Stomach (tissue), 9 donors: ENCODE measurements around the gene VWF. TPM values are rescaled to one million over a fixed set of nuclear protein-coding genes. Genes with fewer than 3 reads are reported as not detected.

Experiments used
- DNase-seq, 2 donors: peaks; one replicate each; pipeline versions ENCODE4 v3.0.0 to v3.0.0-alpha.2; 2013 to 2019
- H3K27ac ChIP-seq, 5 donors: fragments of 200-600 bp in 4 of 5; sonication (generic) in 4 of 5; one replicate each; pipeline ENCODE4 v1.5.1; 2013 to 2019; ENCODE audit warnings: mild to moderate bottlenecking in 1 of 5, moderate library complexity in 1 of 5
- H3K27me3 ChIP-seq, 3 donors: fragments of 200-600 bp; sonication (generic); one replicate each; pipeline ENCODE4 v1.5.1; 2017 to 2019; ENCODE audit warnings: mixed run types in 1 of 3
- H3K36me3 ChIP-seq, 4 donors: fragments of 200-600 bp; sonication (generic); 1 replicate in 3 of 4; 2 replicates in 1 of 4; pipeline ENCODE4 v1.5.1; 2016 to 2019
- H3K4me1 ChIP-seq, 4 donors: fragments of 200-600 bp; sonication (generic); one replicate each; pipeline ENCODE4 v1.5.1; 2016 to 2019
- H3K4me3 ChIP-seq, 4 donors: fragments of 200-600 bp; sonication (generic) in 3 of 4; one replicate each; pipeline ENCODE4 v1.5.1; 2016 to 2019; ENCODE audit warnings: mild to moderate bottlenecking in 1 of 4
- H3K9me3 ChIP-seq, 4 donors: fragments of 200-600 bp; sonication (generic); one replicate each; pipeline ENCODE4 v1.5.1; 2016 to 2019
- EP300 ChIP-seq: sonication (generic); formaldehyde crosslinking; IDR thresholded peaks from one replicate; pipeline ENCODE4 v1.6.1; 2017; ENCODE audit warnings: antibody characterized with exemption
- POLR2A ChIP-seq, 4 donors: fragments of 450-650 bp; IDR thresholded peaks; one replicate each; pipeline ENCODE4 v1.6.1; 2016; ENCODE audit warnings: antibody characterized with exemption in 4 of 4, control low read depth in 2 of 4, mild to moderate bottlenecking in 1 of 4, moderate library complexity in 1 of 4
- POLR2AphosphoS5 ChIP-seq, 3 donors: sonication (generic); formaldehyde crosslinking; IDR thresholded peaks; one replicate each; pipeline ENCODE4 v1.6.1; 2016; ENCODE audit warnings: antibody characterized with exemption in 3 of 3
- WGBS, 5 donors: extraction: QIAGEN DNeasy Blood & Tissue Kit in 3 of 5; methylation state at CpG; one replicate each; pipeline versions ENCODE4 v1.1.5 to v1.1.7; 2013 to 2018; 5-methylcytosine and 5-hydroxymethylcytosine counted together
- intact Hi-C: fragments of 100-400 bp; cut with DNase I; formaldehyde crosslinking; loops from one replicate; pipeline ENCODE4 v1.15.1; 2023; ENCODE audit warnings: low total_unique reads
- polyA plus RNA-seq, 3 donors: library from polyadenylated mRNA; stranded (reverse); fragments of 200-250 nt; gene quantifications; one replicate each; pipeline ENCODE4 v1.2.3, GENCODE V29; 2013
- total RNA-seq, 5 donors: library from RNA; depleted of rRNA; stranded (reverse); fragments of >200 nt; gene quantifications; one replicate each; pipeline versions ENCODE4 v1.1.0 to v1.2.3, GENCODE V29; 2014 to 2016
- TF ChIP-seq, protein P1 (sequence below), 7 experiments: fragments of 450-650 bp in 4 of 7; fragments of 200-600 bp in 3 of 7; sonication (generic) in 3 of 7; IDR thresholded peaks; one replicate each; pipeline ENCODE4 v1.5.1; 2016 to 2019; ENCODE audit warnings: antibody characterized with exemption in 7 of 7, control low read depth in 2 of 7, mild to moderate bottlenecking in 1 of 7
- donor health status: healthy with polysubstance abuse.
- donor health status: Bipolar disorder and iron deficiency.
- donor health status: healthy.

Gene VWF
- total and polyA plus RNA-seq, 8 donors, result 3.1 to 103 (median 50.2) TPM

DNA sequence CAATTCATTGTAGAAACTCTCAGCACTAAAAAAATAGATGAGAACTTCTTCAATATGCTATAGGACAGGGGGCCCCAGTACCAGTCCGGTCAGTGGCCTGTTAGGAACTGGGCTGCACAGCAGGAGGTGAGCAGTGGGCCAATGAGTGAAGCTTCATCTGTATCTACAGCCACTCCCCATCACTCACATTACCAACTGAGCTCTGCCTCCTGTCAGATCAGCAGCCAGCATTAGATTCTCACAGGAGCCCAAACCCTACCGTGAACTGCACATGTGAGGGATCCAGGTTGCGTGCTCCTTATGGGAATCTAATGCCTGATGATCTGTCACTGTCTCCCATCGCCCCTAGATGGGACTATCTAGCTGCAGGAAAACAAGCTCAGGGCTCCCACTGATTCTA is 163.7 kb downstream of the VWF start:
- DNase-seq, result no peak
- no peak for TF ChIP-seq POLR2AphosphoS5 (IDR thresholded peaks at IDR 0.05)
- no peak for TF ChIP-seq POLR2A (IDR thresholded peaks at IDR 0.05)
- TF ChIP-seq, protein P1, sequence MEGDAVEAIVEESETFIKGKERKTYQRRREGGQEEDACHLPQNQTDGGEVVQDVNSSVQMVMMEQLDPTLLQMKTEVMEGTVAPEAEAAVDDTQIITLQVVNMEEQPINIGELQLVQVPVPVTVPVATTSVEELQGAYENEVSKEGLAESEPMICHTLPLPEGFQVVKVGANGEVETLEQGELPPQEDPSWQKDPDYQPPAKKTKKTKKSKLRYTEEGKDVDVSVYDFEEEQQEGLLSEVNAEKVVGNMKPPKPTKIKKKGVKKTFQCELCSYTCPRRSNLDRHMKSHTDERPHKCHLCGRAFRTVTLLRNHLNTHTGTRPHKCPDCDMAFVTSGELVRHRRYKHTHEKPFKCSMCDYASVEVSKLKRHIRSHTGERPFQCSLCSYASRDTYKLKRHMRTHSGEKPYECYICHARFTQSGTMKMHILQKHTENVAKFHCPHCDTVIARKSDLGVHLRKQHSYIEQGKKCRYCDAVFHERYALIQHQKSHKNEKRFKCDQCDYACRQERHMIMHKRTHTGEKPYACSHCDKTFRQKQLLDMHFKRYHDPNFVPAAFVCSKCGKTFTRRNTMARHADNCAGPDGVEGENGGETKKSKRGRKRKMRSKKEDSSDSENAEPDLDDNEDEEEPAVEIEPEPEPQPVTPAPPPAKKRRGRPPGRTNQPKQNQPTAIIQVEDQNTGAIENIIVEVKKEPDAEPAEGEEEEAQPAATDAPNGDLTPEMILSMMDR (IDR thresholded peaks at IDR 0.05), result no peak
- no peak for TF ChIP-seq EP300
- H3K27ac ChIP-seq, result no peak overlapping the region
- WGBS, 5 donors, result 75 to 86% (median 80%) methylated on average over 4 of the region's 4 CpGs
- peaks cover 0 to 12% (median 3%) of the 10 kb centered on the region in 3 donors for H3K27me3 ChIP-seq
- intact Hi-C loops, result no loop called here
- H3K9me3 ChIP-seq, result no peaks in the 10 kb centered on the region
- H3K36me3 ChIP-seq, result no peaks in the 10 kb centered on the region
- H3K4me3 ChIP-seq, result no peak overlapping the region
- H3K4me1 ChIP-seq, result no peaks in the 10 kb centered on the region

DNA sequence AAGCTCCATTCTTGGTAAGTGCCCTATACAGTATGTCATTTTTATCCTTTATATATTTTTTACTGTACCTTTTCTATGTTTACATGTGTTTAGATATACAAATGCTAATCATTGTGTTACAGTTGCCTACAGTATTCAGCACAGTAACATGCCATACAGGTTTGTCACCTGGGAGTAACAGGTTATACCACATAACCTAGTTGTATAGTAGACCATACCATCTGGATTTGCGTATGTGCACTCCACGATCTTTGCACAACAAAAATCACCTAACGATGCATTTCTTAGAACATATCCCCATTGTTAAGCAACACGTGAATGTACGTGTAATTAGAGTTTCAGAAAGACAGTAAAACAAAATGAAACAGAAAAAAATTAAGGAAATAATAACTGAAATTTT is 167.5 kb downstream of the VWF start:
- Histone ChIP-seq H3K36me3 (no peaks in the 10 kb centered on the region), H3K9me3 (no peaks in the 10 kb centered on the region), H3K4me3 (no peak overlapping the region), H3K27ac (no peak overlapping the region), H3K4me1 (no peaks in the 10 kb centered on the region), H3K27me3 (peaks cover 0 to 9% (median 4%) of the 10 kb centered on the region in 3 donors)
- TF ChIP-seq, protein P1 (IDR thresholded peaks at IDR 0.05), result no peak
- TF ChIP-seq EP300 (no peak), POLR2AphosphoS5 (IDR thresholded peaks at IDR 0.05) (no peak), POLR2A (IDR thresholded peaks at IDR 0.05) (no peak)
- intact Hi-C loops, result no loop called here
- DNase-seq, result no peak
- 89 to 96% (median 91%) methylated on average over 5 of the region's 5 CpGs for WGBS, 5 donors

DNA sequence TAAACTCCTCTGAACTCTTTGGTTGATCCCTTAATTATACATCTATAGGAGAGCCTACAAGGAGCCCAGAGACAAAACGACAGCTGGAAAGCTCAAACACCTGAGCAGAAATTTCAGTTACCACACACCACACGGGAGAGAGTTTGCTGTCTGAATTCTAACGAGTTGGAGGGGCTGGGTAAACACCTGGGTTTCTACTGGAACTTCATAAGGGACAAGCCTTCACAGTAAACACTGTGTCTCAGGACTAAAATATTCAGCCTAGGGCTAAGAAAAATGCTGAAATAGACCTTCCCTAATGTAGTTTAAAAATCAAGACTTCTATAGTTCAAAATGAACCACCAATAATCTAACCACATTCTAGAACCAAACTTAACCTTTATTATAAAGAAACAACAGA is 169.8 kb downstream of the VWF start:
- Histone ChIP-seq H3K27me3 (peaks cover 0 to 20% (median 10%) of the 10 kb centered on the region in 3 donors), H3K9me3 (no peaks in the 10 kb centered on the region), H3K4me1 (no peaks in the 10 kb centered on the region), H3K36me3 (peaks cover 0 to 3% (median 0%) of the 10 kb centered on the region in 4 donors), H3K4me3 (no peak overlapping the region), H3K27ac (no peak overlapping the region)
- DNase-seq, result no peak
- intact Hi-C loops, result no loop called here
- TF ChIP-seq, protein P1 (IDR thresholded peaks at IDR 0.05), result no peak
- TF ChIP-seq POLR2AphosphoS5 (IDR thresholded peaks at IDR 0.05), result no peak
- no peak for TF ChIP-seq POLR2A (IDR thresholded peaks at IDR 0.05)
- TF ChIP-seq EP300, result no peak
- WGBS, 5 donors, result 12 to 25% (median 13%) methylated on average over 3 of the region's 3 CpGs

DNA sequence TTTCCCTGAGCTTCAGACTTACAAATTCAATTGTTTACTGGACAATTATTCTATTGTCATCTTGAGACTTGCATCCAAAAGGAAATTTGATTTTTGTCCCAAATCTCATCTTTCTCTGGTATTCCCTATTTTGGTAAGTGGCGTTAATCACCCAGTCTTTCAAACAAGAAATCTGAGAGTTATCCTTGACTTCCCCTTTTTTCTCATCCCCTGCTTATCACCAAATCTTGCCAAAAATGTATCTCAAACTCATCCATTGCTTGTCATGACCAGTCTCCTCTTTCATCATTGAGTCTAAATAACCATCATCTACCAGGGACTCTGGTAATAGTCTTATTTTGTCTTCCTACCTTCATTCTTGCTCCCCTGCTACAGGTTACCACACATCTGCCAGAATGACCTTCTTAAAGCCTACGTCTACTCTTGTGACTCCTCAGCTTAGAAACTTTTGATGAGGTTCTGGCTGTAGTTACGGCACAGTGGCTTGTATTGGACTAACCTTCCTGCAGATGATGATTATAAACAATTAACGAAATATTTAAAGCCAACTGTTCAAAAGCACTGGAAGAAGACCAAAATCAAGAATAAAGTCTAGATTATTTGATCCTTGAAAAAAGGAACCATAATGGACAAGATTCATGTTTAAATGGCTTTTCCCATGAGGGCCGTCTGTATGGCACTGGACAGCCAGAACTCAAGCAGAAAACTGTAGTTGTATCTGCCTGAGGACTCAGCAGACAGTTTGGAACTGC is 170.5 kb downstream of the VWF start:
- TF ChIP-seq POLR2A (IDR thresholded peaks at IDR 0.05) (no peak), EP300 (no peak)
- TF ChIP-seq, protein P1 (IDR thresholded peaks at IDR 0.05), result no peak
- intact Hi-C loops, result no loop called here
- DNase-seq, result no peak
- H3K9me3 ChIP-seq, result no peaks in the 10 kb centered on the region
- peaks cover 0 to 26% (median 13%) of the 10 kb centered on the region in 3 donors for H3K27me3 ChIP-seq
- peaks cover 0 to 3% (median 0%) of the 10 kb centered on the region in 4 donors for H3K36me3 ChIP-seq
- H3K4me3 ChIP-seq, result no peak overlapping the region
- H3K4me1 ChIP-seq, result no peaks in the 10 kb centered on the region
- WGBS, 5 donors, result 72 to 75% (median 75%) methylated on average over 5 of the region's 5 CpGs
- H3K27ac ChIP-seq, result no peak overlapping the region
